Endothelial cell (in vitro differentiated cells): ENCODE measurements around the gene GIPC1. TPM values are rescaled to one million over a fixed set of nuclear protein-coding genes. Genes with fewer than 3 reads are reported as not detected.

Experiments
- DNase-seq: peaks from one replicate; pipeline ENCODE4 v3.0.0; 2021; ENCODE audit warnings: low spot score
- H3K27ac Mint-ChIP-seq: one replicate; pipeline ENCODE4 v1.8.0; 2021; ENCODE audit warnings: mixed read lengths, inconsistent platforms; ENCODE audit not compliant: unreplicated experiment
- H3K27me3 Mint-ChIP-seq: one replicate; pipeline ENCODE4 v1.8.0; 2021; ENCODE audit warnings: mild to moderate bottlenecking, moderate library complexity, mixed read lengths, inconsistent platforms; ENCODE audit not compliant: unreplicated experiment
- H3K36me3 Mint-ChIP-seq: one replicate; pipeline ENCODE4 v1.8.0; 2021; ENCODE audit warnings: mild to moderate bottlenecking, low read depth, mixed read lengths, inconsistent platforms; ENCODE audit not compliant: unreplicated experiment
- H3K4me1 Mint-ChIP-seq: one replicate; pipeline ENCODE4 v1.8.0; 2021; ENCODE audit warnings: mild to moderate bottlenecking, mixed read lengths, inconsistent platforms; ENCODE audit not compliant: unreplicated experiment
- H3K4me3 Mint-ChIP-seq: one replicate; pipeline ENCODE4 v1.8.0; 2021; ENCODE audit warnings: mild to moderate bottlenecking, mixed read lengths, inconsistent platforms; ENCODE audit not compliant: unreplicated experiment
- H3K9me3 Mint-ChIP-seq: one replicate; pipeline ENCODE4 v1.8.0; 2021; ENCODE audit warnings: mixed read lengths, inconsistent platforms; ENCODE audit not compliant: unreplicated experiment
- total RNA-seq: library from RNA; stranded (reverse); fragmentation: NEBNext Ultra II Directional; extraction: Animal tissue kit (Norgen Biotek cat#: 25700); gene quantifications from one replicate; pipeline ENCODE4 v1.2.1, GENCODE V29; 2021; ENCODE audit not compliant: unreplicated experiment
- TF ChIP-seq, protein P1 (sequence below): fragments of 200-600 bp; sonication (generic); IDR thresholded peaks from one replicate; pipeline ENCODE4 v1.5.0; 2021; ENCODE audit warnings: antibody characterized with exemption; ENCODE audit not compliant: unreplicated experiment

GIPC1 gene
- total RNA-seq, 1 donor from 2014 or later, result 106 TPM

DNA sequence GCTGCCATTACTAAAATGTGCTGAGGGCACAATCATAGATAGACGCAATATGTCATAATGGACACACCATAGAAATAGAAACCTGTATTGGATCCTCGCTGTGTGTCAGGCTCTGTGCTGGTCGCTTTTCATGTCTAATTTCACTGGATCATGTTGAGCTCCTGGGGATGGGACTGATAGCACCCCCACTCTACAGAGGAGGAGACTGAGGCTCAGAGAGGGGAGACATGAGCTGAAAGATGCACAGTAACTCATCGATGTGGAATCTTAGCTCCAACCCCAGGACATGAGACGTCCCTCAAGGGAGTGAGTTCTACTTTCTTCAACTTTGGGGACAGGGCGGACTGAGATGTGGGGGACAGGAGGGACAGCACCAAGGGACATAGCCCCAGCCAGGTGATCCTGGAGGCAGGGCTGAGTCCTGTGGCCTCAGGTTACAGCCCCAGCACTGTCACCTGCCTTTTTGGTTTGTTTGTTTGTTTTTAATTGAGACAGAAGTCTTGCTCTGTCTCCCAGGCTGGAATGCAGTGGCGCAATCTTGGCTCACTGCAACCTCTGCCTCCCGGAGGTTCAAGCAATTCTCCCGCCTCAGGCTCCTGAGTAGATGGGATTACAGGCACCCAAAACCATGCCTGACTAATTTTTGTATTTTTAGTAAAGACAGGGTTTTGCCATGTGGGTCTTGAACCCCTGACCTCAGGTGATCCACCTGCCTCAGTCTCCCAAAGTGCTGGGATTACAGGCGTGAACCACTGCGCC, 6.6 kb upstream of the GIPC1 start:
- no peak overlapping the region for H3K4me3 Mint-ChIP-seq
- TF ChIP-seq, protein P1, sequence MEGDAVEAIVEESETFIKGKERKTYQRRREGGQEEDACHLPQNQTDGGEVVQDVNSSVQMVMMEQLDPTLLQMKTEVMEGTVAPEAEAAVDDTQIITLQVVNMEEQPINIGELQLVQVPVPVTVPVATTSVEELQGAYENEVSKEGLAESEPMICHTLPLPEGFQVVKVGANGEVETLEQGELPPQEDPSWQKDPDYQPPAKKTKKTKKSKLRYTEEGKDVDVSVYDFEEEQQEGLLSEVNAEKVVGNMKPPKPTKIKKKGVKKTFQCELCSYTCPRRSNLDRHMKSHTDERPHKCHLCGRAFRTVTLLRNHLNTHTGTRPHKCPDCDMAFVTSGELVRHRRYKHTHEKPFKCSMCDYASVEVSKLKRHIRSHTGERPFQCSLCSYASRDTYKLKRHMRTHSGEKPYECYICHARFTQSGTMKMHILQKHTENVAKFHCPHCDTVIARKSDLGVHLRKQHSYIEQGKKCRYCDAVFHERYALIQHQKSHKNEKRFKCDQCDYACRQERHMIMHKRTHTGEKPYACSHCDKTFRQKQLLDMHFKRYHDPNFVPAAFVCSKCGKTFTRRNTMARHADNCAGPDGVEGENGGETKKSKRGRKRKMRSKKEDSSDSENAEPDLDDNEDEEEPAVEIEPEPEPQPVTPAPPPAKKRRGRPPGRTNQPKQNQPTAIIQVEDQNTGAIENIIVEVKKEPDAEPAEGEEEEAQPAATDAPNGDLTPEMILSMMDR, result no peak
- no peak for DNase-seq
- no peaks in the 10 kb centered on the region for H3K9me3 Mint-ChIP-seq
- H3K27ac Mint-ChIP-seq, result no peak overlapping the region
- peaks cover 3% of the 10 kb centered on the region for H3K27me3 Mint-ChIP-seq
- peaks cover 2% of the 10 kb centered on the region for H3K4me1 Mint-ChIP-seq
- H3K36me3 Mint-ChIP-seq, result no peaks in the 10 kb centered on the region

DNA sequence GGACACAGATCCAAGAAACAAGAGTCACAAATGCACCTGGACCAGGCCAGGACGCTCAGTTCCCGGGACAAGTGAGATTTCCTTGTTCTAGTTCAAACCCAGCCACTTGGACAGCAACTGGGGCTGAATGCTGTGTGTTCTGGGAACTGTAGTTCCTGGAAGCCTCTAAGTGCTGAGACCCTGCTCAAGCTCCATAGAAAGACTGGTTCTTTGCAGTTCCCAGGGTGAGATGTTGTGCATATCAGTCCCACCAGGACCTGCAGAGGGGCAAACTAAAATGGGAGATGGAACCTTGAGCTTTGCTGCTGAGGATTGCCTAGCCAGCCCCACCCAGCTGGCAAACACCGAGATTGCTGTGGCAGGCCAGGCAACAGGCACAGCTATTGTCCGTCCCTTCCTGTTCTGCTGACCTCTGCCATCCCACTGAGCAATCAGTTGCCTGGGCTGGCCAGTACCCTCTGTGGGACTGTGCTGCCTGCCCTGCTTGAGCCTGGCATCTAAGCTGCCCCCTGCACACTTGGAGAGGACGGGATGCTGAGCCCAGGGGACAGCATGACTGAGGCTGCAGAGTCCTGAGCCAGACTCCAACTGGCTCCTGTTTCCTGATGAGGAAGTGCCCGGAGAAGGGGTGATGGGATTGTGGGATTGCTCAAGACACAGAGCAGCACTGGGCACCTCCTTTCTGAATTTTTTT, 1.4 kb upstream of the GIPC1 start:
- no peak for DNase-seq
- TF ChIP-seq, protein P1, result no peak
- Mint-ChIP-seq H3K9me3 (no peaks in the 10 kb centered on the region), H3K36me3 (peaks cover 11% of the 10 kb centered on the region), H3K4me1 (peaks cover 20% of the 10 kb centered on the region), H3K27ac (no peak overlapping the region), H3K27me3 (peaks cover 5% of the 10 kb centered on the region), H3K4me3 (peak overlapping the region; percentile 73)

DNA sequence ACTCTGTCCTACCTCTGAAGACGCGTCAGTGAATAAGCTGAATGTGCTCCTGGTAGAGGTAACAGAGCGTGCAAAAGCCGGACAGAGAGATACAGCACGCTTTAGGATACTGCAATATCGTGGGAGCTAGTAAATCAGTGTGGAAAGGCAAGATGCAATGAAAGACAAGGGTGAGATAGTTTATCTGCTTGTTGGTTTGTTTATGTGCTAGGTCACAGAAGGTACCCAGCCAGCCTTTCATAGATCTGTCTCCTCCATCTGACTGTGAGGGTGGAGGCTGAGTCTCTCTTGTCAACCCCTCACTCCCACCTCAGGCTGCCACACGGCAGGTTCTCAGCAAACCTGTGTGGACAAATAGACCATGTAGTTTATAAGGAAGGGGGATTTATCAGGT, 904 bp upstream of the GIPC1 start:
- Mint-ChIP-seq H3K36me3 (peaks cover 11% of the 10 kb centered on the region), H3K4me1 (peaks cover 20% of the 10 kb centered on the region), H3K9me3 (no peaks in the 10 kb centered on the region), H3K27ac (no peak overlapping the region), H3K4me3 (peak overlapping the region; percentile 73), H3K27me3 (peaks cover 5% of the 10 kb centered on the region)
- DNase-seq, result no peak
- TF ChIP-seq, protein P1, result no peak

DNA sequence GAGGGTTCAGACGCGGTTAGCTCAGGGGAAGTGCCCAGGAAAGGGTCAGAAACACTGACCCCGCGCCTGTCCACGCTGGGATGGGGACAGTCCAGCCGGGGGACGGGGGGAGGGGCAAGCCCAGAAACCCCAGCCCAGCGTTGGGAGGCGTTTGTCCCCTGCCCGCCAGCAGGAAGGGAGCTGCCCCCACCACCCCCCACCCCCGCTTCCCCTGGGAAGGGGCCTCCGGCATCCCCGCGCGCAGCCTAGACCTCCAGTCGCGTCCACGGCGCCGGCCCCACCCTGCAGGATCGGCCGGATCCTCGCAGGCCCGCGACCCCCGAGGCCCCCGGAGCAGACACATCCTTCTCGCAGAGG, 277 bp downstream of the GIPC1 start:
- TF ChIP-seq, protein P1, result no peak
- Mint-ChIP-seq H3K27me3 (peaks cover 5% of the 10 kb centered on the region), H3K9me3 (no peaks in the 10 kb centered on the region), H3K27ac (peak overlapping the region; percentile 75), H3K4me1 (peaks cover 20% of the 10 kb centered on the region), H3K4me3 (peak overlapping the region; percentile 94), H3K36me3 (peaks cover 16% of the 10 kb centered on the region)
- no peak for DNase-seq
